Pancreas (tissue), 10 donors: ENCODE data around the gene MNAT1. TPM values are rescaled to one million over a fixed set of nuclear protein-coding genes. Genes with fewer than 3 reads are reported as not detected.
A peak's percentile ranks its signal among the peaks of the same experiment; 100 is the strongest.

Experiments used
- ATAC-seq, 4 donors: fragments of 200-7000 bp; cut with Tn5 transposase; one replicate each; pipeline versions ENCODE4 v1.8.0 to v1.9.1; 2020; ENCODE audit warnings: mild to moderate bottlenecking in 4 of 4, moderate library complexity in 4 of 4
- DNase-seq, 6 donors: peaks; one replicate each; pipeline ENCODE4 v3.0.0-alpha.2; 2020
- FAIRE-seq: peaks from 2 replicates; lab custom pipeline; 2012; peaks lifted over from hg19 to GRCh38; lab: Jason Lieb, UNC
- H3K27ac ChIP-seq, 4 donors: fragments of 200-600 bp; sonication (generic); 1 replicate in 3 of 4; 2 replicates in 1 of 4; pipeline versions ENCODE4 v1.5.0 to v1.8.0; 2020
- H3K27me3 ChIP-seq, 4 donors: fragments of 200-600 bp; one replicate each; pipeline ENCODE4 v1.8.0; 2021
- H3K36me3 ChIP-seq, 3 donors: fragments of 200-600 bp; sonication (generic) in 1 of 3; one replicate each; pipeline versions ENCODE4 v1.5.0 to v1.8.0; 2020 to 2021
- H3K4me1 ChIP-seq, 3 donors: fragments of 200-600 bp; one replicate each; pipeline ENCODE4 v1.8.0; 2021
- H3K4me3 ChIP-seq, 4 donors: fragments of 200-600 bp; sonication (generic) in 2 of 4; one replicate each; pipeline versions ENCODE4 v1.5.0 to v1.8.0; 2020 to 2021
- H3K9me3 ChIP-seq, 4 donors: fragments of 200-600 bp; one replicate each; pipeline ENCODE4 v1.8.0; 2021
- CTCF ChIP-seq, 4 donors: fragments of 200-600 bp; sonication (generic) in 3 of 4; IDR thresholded peaks; one replicate each; pipeline versions ENCODE4 v1.5.0 to v1.8.0; 2021; ENCODE audit warnings: antibody characterized with exemption in 4 of 4
- WGBS, 2 donors: extraction: QIAGEN DNeasy Blood & Tissue Kit; methylation state at CpG; one replicate each; pipeline ENCODE4 v1.1.7; 2013; 5-methylcytosine and 5-hydroxymethylcytosine counted together
- intact Hi-C, 3 donors: fragments of 100-400 bp; cut with DNase I; formaldehyde crosslinking; loops; one replicate each; pipeline versions ENCODE4 v1.11.1 to v1.14.2; 2022
- polyA plus RNA-seq, 2 donors: library from polyadenylated mRNA; stranded (reverse); fragments of 200-250 nt; gene quantifications; one replicate each; pipeline ENCODE4 v1.2.3, GENCODE V29; 2013
- total RNA-seq, 6 donors: library from RNA; stranded (reverse); fragmentation: NEBNext Ultra II Directional in 4 of 6; extraction: Animal tissue kit (Norgen Biotek cat#: 25700) in 4 of 6; gene quantifications; one replicate each; pipeline versions ENCODE4 v1.2.1 to v1.2.4, GENCODE V29; 2021 to 2023
- donor health status: healthy with polysubstance abuse.
- donor health status: DM: no; HTN: no; CAD: no; lungs with moderate emphysema.
- donor health status: DM: no; HTN: no; CAD: no.
- donor health status: control.
- donor health status: control.
- donor health status: Bipolar disorder and iron deficiency.
- donor health status: DM: yes; HTN: yes; CAD: no.
- donor health status: DM: no; HTN: no; CAD: no.
- donor health status: DM: no; HTN: no; CAD: no.
- donor health status: DM: yes; HTN: yes; CAD: no.

The MNAT1 gene
- total and polyA plus RNA-seq, 8 donors = 6.9 to 15.6 (median 12.2) TPM

GRCh38 chr14:60790850-60791249 lies 56.3 kb downstream of the MNAT1 start:
- no peak for DNase-seq
- no peak overlapping the region for H3K4me3 ChIP-seq
- H3K9me3 ChIP-seq = no peaks in the 10 kb centered on the region
- WGBS, 2 donors = 21 to 25% methylated on average over 1 of the region's 1 CpG
- H3K4me1 ChIP-seq = peaks cover 0 to 8% (median 7%) of the 10 kb centered on the region in 3 donors
- H3K36me3 ChIP-seq = no peaks in the 10 kb centered on the region
- no peak overlapping the region for H3K27ac ChIP-seq
- H3K27me3 ChIP-seq = no peaks in the 10 kb centered on the region
- FAIRE-seq = no peak
- TF ChIP-seq CTCF (IDR thresholded peaks at IDR 0.05) = no peak
- intact Hi-C loops = no loop called here
- ATAC-seq = no peak

GRCh38 chr14:60796434-60796833 lies 61.9 kb downstream of the MNAT1 start:
- Histone ChIP-seq H3K36me3 (no peaks in the 10 kb centered on the region), H3K4me1 (peaks cover 0 to under 1% (median 0%) of the 10 kb centered on the region in 3 donors), H3K27me3 (no peaks in the 10 kb centered on the region), H3K27ac (no peak overlapping the region), H3K9me3 (no peaks in the 10 kb centered on the region), H3K4me3 (no peak overlapping the region)
- TF ChIP-seq CTCF (IDR thresholded peaks at IDR 0.05) = no peak
- ATAC-seq (no peak), FAIRE-seq (peak; percentile 45), DNase-seq (no peak)
- intact Hi-C loops = no loop called here

- no peak for DNase-seq
- intact Hi-C loops = no loop called here
- 94 to 95% methylated on average over 2 of the region's 2 CpGs for WGBS, 2 donors
- no peaks in the 10 kb centered on the region for H3K9me3 ChIP-seq
- no peak for FAIRE-seq
- H3K4me3 ChIP-seq = no peak overlapping the region
- ATAC-seq = no peak
- no peak overlapping the region for H3K27ac ChIP-seq
- no peak for TF ChIP-seq CTCF (IDR thresholded peaks at IDR 0.05)
- H3K36me3 ChIP-seq = no peaks in the 10 kb centered on the region
- no peaks in the 10 kb centered on the region for H3K4me1 ChIP-seq
- H3K27me3 ChIP-seq = no peaks in the 10 kb centered on the region
Observed at GRCh38 chr14:60800409-60800808, 65.8 kb downstream of the MNAT1 start.

GRCh38 chr14:60803871-60804270 lies 69.3 kb downstream of the MNAT1 start:
- Histone ChIP-seq H3K4me3 (no peak overlapping the region), H3K36me3 (no peaks in the 10 kb centered on the region), H3K4me1 (no peaks in the 10 kb centered on the region), H3K9me3 (no peaks in the 10 kb centered on the region), H3K27ac (no peak overlapping the region), H3K27me3 (no peaks in the 10 kb centered on the region)
- FAIRE-seq = no peak
- ATAC-seq = no peak
- TF ChIP-seq CTCF (IDR thresholded peaks at IDR 0.05) = no peak
- 44 to 50% methylated on average over 1 of the region's 1 CpG for WGBS, 2 donors
- no peak for DNase-seq
- intact Hi-C loops = no loop called here

- no peak for FAIRE-seq
- 97 to 98% methylated on average over 1 of the region's 1 CpG for WGBS, 2 donors
- intact Hi-C loops = no loop called here
- no peak for DNase-seq
- no peak for TF ChIP-seq CTCF (IDR thresholded peaks at IDR 0.05)
- no peak overlapping the region for H3K27ac ChIP-seq
- no peak for ATAC-seq
- H3K4me3 ChIP-seq = no peak overlapping the region
- H3K4me1 ChIP-seq = no peaks in the 10 kb centered on the region
- H3K9me3 ChIP-seq = no peaks in the 10 kb centered on the region
- H3K27me3 ChIP-seq = no peaks in the 10 kb centered on the region
- H3K36me3 ChIP-seq = no peaks in the 10 kb centered on the region
Observed at GRCh38 chr14:60805841-60806430, 71.4 kb downstream of the MNAT1 start.
